GM12873 (cell line): Measurements from ENCODE around the gene SETD3.

Experiments
- CTCF ChIP-seq: IDR thresholded peaks from 2 replicates; pipeline ENCODE4 v1.5.1; 2012; ENCODE audit warnings: low read depth, mild to moderate bottlenecking, moderate library complexity, low read length, control low read depth; ENCODE audit not compliant: insufficient read depth; ENCODE audit errors: missing control alignments

The SETD3 gene

GRCh38 chr14:99435327-99435726 lies 45.3 kb downstream of the SETD3 start:
- TF ChIP-seq CTCF, result no peak

- no peak for TF ChIP-seq CTCF
Observed at GRCh38 chr14:99432485-99432884, 48.2 kb downstream of the SETD3 start.

GRCh38 chr14:99431986-99432385 lies 48.7 kb downstream of the SETD3 start:
- TF ChIP-seq CTCF, result no peak

- TF ChIP-seq CTCF, result peak; percentile 64
Observed at GRCh38 chr14:99430491-99430890, 50.2 kb downstream of the SETD3 start.

GRCh38 chr14:99427632-99428300 lies 52.9 kb downstream of the SETD3 start:
- TF ChIP-seq CTCF, result no peak

GRCh38 chr14:99426813-99427346 lies 53.8 kb downstream of the SETD3 start:
- no peak for TF ChIP-seq CTCF

GRCh38 chr14:99426265-99426664 lies 54.4 kb downstream of the SETD3 start:
- TF ChIP-seq CTCF, result no peak
